IPS DF 6.9 (cell line): Measurements from ENCODE around the gene ARFIP1.

ENCODE experiments used
- DNase-seq: peaks from one replicate; pipeline ENCODE4 v3.0.0-alpha.2; 2013; ENCODE audit warnings: low read depth, low spot score
- H3K27ac ChIP-seq: one replicate; pipeline ENCODE4 v1.5.1; 2013; ENCODE audit warnings: low read length, control low read depth
- H3K27me3 ChIP-seq: 2 replicates; pipeline ENCODE4 v1.6.1; 2013; ENCODE audit warnings: mild to moderate bottlenecking, low read length; ENCODE audit not compliant: control insufficient read depth, insufficient read depth
- H3K36me3 ChIP-seq: 2 replicates; pipeline ENCODE4 v1.6.1; 2013; ENCODE audit warnings: low read length; ENCODE audit not compliant: control insufficient read depth, insufficient read depth
- H3K4me1 ChIP-seq: 2 replicates; pipeline ENCODE4 v1.6.1; 2013; ENCODE audit warnings: low read length; ENCODE audit not compliant: control insufficient read depth, insufficient read depth
- H3K4me3 ChIP-seq: 2 replicates; pipeline ENCODE4 v1.5.1; 2013; ENCODE audit warnings: mild to moderate bottlenecking, low read length
- H3K9me3 ChIP-seq: 2 replicates; pipeline ENCODE4 v1.6.1; 2013; ENCODE audit warnings: low read length, inconsistent platforms; ENCODE audit not compliant: control insufficient read depth, insufficient read depth
- WGBS: extraction: QIAGEN DNeasy Blood & Tissue Kit; methylation state at CpG from one replicate; pipeline ENCODE4 v1.1.7; 2013; ENCODE audit warnings: mixed read lengths, missing lambda C conversion rate; ENCODE audit not compliant: insufficient read length, insufficient coverage; 5-methylcytosine and 5-hydroxymethylcytosine counted together

Gene ARFIP1

GRCh38 chr4:152957437-152958171 lies 177.8 kb downstream of the ARFIP1 start:
- no peak for DNase-seq
- H3K36me3 ChIP-seq = peaks cover 15% of the 10 kb centered on the region
- WGBS = no CpG with 5 or more reads among the region's 11 CpGs
- no peak overlapping the region for H3K27ac ChIP-seq
- H3K4me3 ChIP-seq = no peak overlapping the region
- no peaks in the 10 kb centered on the region; the same call in 1 of the 2 replicates for H3K4me1 ChIP-seq
- no peaks in the 10 kb centered on the region for H3K9me3 ChIP-seq
- H3K27me3 ChIP-seq = no peaks in the 10 kb centered on the region; the same call in 1 of the 2 replicates

- no peaks in the 10 kb centered on the region; the same call in 1 of the 2 replicates for H3K27me3 ChIP-seq
- no peak overlapping the region for H3K4me3 ChIP-seq
- H3K4me1 ChIP-seq = peaks cover 4% of the 10 kb centered on the region
- no peak for DNase-seq
- H3K9me3 ChIP-seq = no peaks in the 10 kb centered on the region
- WGBS = no CpG with 5 or more reads among the region's 2 CpGs
- H3K27ac ChIP-seq = no peak overlapping the region
- H3K36me3 ChIP-seq = peaks cover 14% of the 10 kb centered on the region
Measured at GRCh38 chr4:152959080-152959479, 179.3 kb downstream of the ARFIP1 start.

GRCh38 chr4:152960082-152960481 lies 180.3 kb downstream of the ARFIP1 start:
- H3K4me3 ChIP-seq = no peak overlapping the region
- H3K27me3 ChIP-seq = no peaks in the 10 kb centered on the region; the same call in 1 of the 2 replicates
- H3K4me1 ChIP-seq = peaks cover 4% of the 10 kb centered on the region
- H3K9me3 ChIP-seq = no peaks in the 10 kb centered on the region
- WGBS = no CpG with 5 or more reads among the region's 3 CpGs
- H3K27ac ChIP-seq = no peak overlapping the region
- peaks cover 14% of the 10 kb centered on the region for H3K36me3 ChIP-seq
- no peak for DNase-seq

- H3K4me1 ChIP-seq = peaks cover 4% of the 10 kb centered on the region
- no CpG with 5 or more reads among the region's 14 CpGs for WGBS
- no peaks in the 10 kb centered on the region for H3K9me3 ChIP-seq
Measured at GRCh38 chr4:152961014-152961772, 181.4 kb downstream of the ARFIP1 start.

GRCh38 chr4:152961773-152962115 lies 182.0 kb downstream of the ARFIP1 start:
- H3K27ac ChIP-seq = no peak overlapping the region
- no peaks in the 10 kb centered on the region for H3K9me3 ChIP-seq
- H3K27me3 ChIP-seq = no peaks in the 10 kb centered on the region; the same call in 1 of the 2 replicates
- DNase-seq = no peak
- H3K4me3 ChIP-seq = no peak overlapping the region
- H3K4me1 ChIP-seq = peaks cover 4% of the 10 kb centered on the region
- peaks cover 14% of the 10 kb centered on the region for H3K36me3 ChIP-seq
- WGBS = no CpG with 5 or more reads among the region's 1 CpG

More at GRCh38 chr4:152961014-152961772, 181.4 kb downstream of the ARFIP1 start:
- Histone ChIP-seq H3K4me3 (no peak overlapping the region), H3K27me3 (no peaks in the 10 kb centered on the region; the same call in 1 of the 2 replicates), H3K36me3 (peaks cover 18% of the 10 kb centered on the region), H3K27ac (no peak overlapping the region)
- no peak for DNase-seq
